ENCODE data around the gene ORC6.

- TF ChIP-seq CHD4 (IDR thresholded peaks at IDR 0.05) (no peak), TAF1 (IDR thresholded peaks at IDR 0.05; ENCODE audit: borderline replicate concordance, low read depth, low read length) (no peak), POLR2AphosphoS5 (IDR thresholded peaks at IDR 0.05; ENCODE audit: low read length) (no peak), CTCF (IDR thresholded peaks at IDR 0.05 in 2 of 3, conservative IDR thresholded peaks at IDR 0.05 in 1 of 3; ENCODE audit: control insufficient read depth in 2 of 3, extremely low read depth in 1 of 3, insufficient read depth in 1 of 3, low read depth in 3 of 3, low read length in 3 of 3) (no peak), MYC (IDR thresholded peaks at IDR 0.05; ENCODE audit: insufficient read depth, insufficient read length, insufficient replicate concordance, low read length, severe bottlenecking) (no peak), NRF1 (conservative IDR thresholded peaks at IDR 0.05; ENCODE audit: low read depth, low read length) (no peak), POLR2A (IDR thresholded peaks at IDR 0.05; ENCODE audit: low read depth, low read length) (no peak), MTA2 (IDR thresholded peaks at IDR 0.05; ENCODE audit: low read depth) (no peak), PKNOX1 (IDR thresholded peaks at IDR 0.05) (no peak), WRNIP1 (IDR thresholded peaks at IDR 0.05; ENCODE audit: borderline replicate concordance, low read depth, low read length) (no peak), NFYA (IDR thresholded peaks at IDR 0.05; ENCODE audit: borderline replicate concordance, low read depth, low read length) (no peak), ATF7 (IDR thresholded peaks at IDR 0.05; ENCODE audit: low read depth) (no peak), BCL11A (IDR thresholded peaks at IDR 0.05; ENCODE audit: low read depth, low read length) (no peak)
- TF ChIP-seq, protein P1, sequence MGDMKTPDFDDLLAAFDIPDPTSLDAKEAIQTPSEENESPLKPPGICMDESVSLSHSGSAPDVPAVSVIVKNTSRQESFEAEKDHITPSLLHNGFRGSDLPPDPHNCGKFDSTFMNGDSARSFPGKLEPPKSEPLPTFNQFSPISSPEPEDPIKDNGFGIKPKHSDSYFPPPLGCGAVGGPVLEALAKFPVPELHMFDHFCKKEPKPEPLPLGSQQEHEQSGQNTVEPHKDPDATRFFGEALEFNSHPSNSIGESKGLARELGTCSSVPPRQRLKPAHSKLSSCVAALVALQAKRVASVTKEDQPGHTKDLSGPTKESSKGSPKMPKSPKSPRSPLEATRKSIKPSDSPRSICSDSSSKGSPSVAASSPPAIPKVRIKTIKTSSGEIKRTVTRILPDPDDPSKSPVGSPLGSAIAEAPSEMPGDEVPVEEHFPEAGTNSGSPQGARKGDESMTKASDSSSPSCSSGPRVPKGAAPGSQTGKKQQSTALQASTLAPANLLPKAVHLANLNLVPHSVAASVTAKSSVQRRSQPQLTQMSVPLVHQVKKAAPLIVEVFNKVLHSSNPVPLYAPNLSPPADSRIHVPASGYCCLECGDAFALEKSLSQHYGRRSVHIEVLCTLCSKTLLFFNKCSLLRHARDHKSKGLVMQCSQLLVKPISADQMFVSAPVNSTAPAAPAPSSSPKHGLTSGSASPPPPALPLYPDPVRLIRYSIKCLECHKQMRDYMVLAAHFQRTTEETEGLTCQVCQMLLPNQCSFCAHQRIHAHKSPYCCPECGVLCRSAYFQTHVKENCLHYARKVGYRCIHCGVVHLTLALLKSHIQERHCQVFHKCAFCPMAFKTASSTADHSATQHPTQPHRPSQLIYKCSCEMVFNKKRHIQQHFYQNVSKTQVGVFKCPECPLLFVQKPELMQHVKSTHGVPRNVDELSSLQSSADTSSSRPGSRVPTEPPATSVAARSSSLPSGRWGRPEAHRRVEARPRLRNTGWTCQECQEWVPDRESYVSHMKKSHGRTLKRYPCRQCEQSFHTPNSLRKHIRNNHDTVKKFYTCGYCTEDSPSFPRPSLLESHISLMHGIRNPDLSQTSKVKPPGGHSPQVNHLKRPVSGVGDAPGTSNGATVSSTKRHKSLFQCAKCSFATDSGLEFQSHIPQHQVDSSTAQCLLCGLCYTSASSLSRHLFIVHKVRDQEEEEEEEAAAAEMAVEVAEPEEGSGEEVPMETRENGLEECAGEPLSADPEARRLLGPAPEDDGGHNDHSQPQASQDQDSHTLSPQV (IDR thresholded peaks at IDR 0.05): no peak
Observed at GRCh38 chr16:46746821-46747776, 57.6 kb downstream of the ORC6 start.

Data from GM12878 (cell line).